H1 (cell line): ENCODE results near the gene FHIT. TPM values are rescaled to one million over a fixed set of nuclear protein-coding genes. Genes with fewer than 3 reads are reported as not detected.

Experiments used
- CTCF ChIA-PET: fragments of 300-600 bp; sonication (Branson Sonifier 250); formaldehyde crosslinking; loops from one replicate; lab custom pipeline; 2021; ENCODE audit not compliant: partially characterized antibody; lab: Charles Lee
- POLR2A ChIA-PET: fragments of 300-600 bp; sonication (Branson Sonifier 250); formaldehyde crosslinking; loops from one replicate; lab custom pipeline; 2021; ENCODE audit warnings: inconsistent platforms; ENCODE audit not compliant: partially characterized antibody; lab: Charles Lee
- DNase-seq, 2 experiments: peaks; one replicate each; pipeline versions ENCODE4 v3.0.0 to v3.0.0-alpha.2; 2010 to 2022; ENCODE audit warnings: low spot score in 2 of 2, low read depth in 1 of 2, mixed read lengths in 1 of 2
- FAIRE-seq: peaks from 2 replicates; lab custom pipeline; 2011; peaks lifted over from hg19 to GRCh38; lab: Jason Lieb, UNC
- H2AFZ ChIP-seq: 2 replicates; pipeline ENCODE4 v1.8.1; 2012; ENCODE audit warnings: low read length, inconsistent platforms
- H2AK5ac ChIP-seq: 2 replicates; pipeline ENCODE4 v1.6.1; 2013; ENCODE audit warnings: low read depth, low read length
- H2BK120ac ChIP-seq: replicated peaks from 2 replicates; pipeline ENCODE3; 2013; ENCODE audit warnings: low read depth, low read length, inconsistent platforms
- H2BK12ac ChIP-seq: 2 replicates; pipeline ENCODE4 v1.6.1; 2013; ENCODE audit warnings: low read depth, low read length
- H2BK15ac ChIP-seq: 2 replicates; pipeline ENCODE4 v1.6.1; 2013; ENCODE audit warnings: low read length
- H2BK20ac ChIP-seq: 2 replicates; pipeline ENCODE4 v1.6.1; 2013; ENCODE audit warnings: low read length
- H2BK5ac ChIP-seq: 2 replicates; pipeline ENCODE4 v1.6.1; 2013; ENCODE audit warnings: low read depth, low read length
- H3K14ac ChIP-seq: 2 replicates; pipeline ENCODE4 v1.6.1; 2013; ENCODE audit warnings: inconsistent platforms; ENCODE audit not compliant: insufficient read length
- H3K18ac ChIP-seq: 2 replicates; pipeline ENCODE4 v1.6.1; 2013; ENCODE audit warnings: low read length; ENCODE audit errors: extremely low read depth
- H3K23ac ChIP-seq: 2 replicates; pipeline ENCODE4 v1.6.1; 2013; ENCODE audit warnings: inconsistent platforms; ENCODE audit not compliant: insufficient read length
- H3K23me2 ChIP-seq: 2 replicates; pipeline ENCODE4 v1.6.1; 2013; ENCODE audit warnings: low read depth, low read length
- H3K27ac ChIP-seq: 2 replicates; pipeline ENCODE4 v1.6.1; 2011; ENCODE audit warnings: low read depth, low read length, inconsistent platforms
- H3K27me3 ChIP-seq, 4 experiments: replicated peaks in 1 of 4; 1 replicate in 1 of 4; 2 replicates in 3 of 4; pipeline versions ENCODE4 v1.6.1 to v1.8.1; 2011 to 2013; ENCODE audit warnings: low read length in 3 of 4, mild to moderate bottlenecking in 3 of 4, inconsistent platforms in 2 of 4, mixed read lengths in 2 of 4, moderate library complexity in 1 of 4; ENCODE audit not compliant: control insufficient read depth in 3 of 4, insufficient read depth in 3 of 4; ENCODE audit errors: extremely low read depth in 1 of 4
- H3K36me3 ChIP-seq, 4 experiments: 2 replicates each; pipeline versions ENCODE4 v1.6.1 to v1.8.1; 2011 to 2013; ENCODE audit warnings: mild to moderate bottlenecking in 4 of 4, low read length in 3 of 4, moderate library complexity in 2 of 4, control low read depth in 1 of 4, inconsistent platforms in 1 of 4; ENCODE audit not compliant: insufficient read depth in 4 of 4, control insufficient read depth in 2 of 4
- H3K4ac ChIP-seq: replicated peaks from 2 replicates; pipeline ENCODE3; 2013; ENCODE audit warnings: low read length, low read depth, mixed read lengths, inconsistent platforms; ENCODE audit not compliant: insufficient read length
- H3K4me1 ChIP-seq, 4 experiments: replicated peaks in 1 of 4; 1 replicate in 1 of 4; 2 replicates in 3 of 4; pipeline versions ENCODE4 v1.6.1 to v1.8.1; 2011 to 2013; ENCODE audit warnings: low read length in 3 of 4, inconsistent platforms in 2 of 4, mixed read lengths in 1 of 4; ENCODE audit not compliant: insufficient read depth in 4 of 4, control insufficient read depth in 3 of 4
- H3K4me2 ChIP-seq, 2 experiments: 2 replicates each; pipeline versions ENCODE4 v1.6.1 to v1.8.1; 2011 to 2013; ENCODE audit warnings: low read depth in 2 of 2, low read length in 2 of 2, control low read depth in 1 of 2, inconsistent platforms in 1 of 2, mild to moderate bottlenecking in 1 of 2; ENCODE audit not compliant: insufficient read depth in 1 of 2
- H3K4me3 ChIP-seq, 4 experiments: fragments of 200-600, 300-600 bp in 1 of 4; sonication (generic), shearing (Covaris generic), sonication (Bioruptor Twin) in 1 of 4; 2 replicates each; pipeline versions ENCODE4 v1.5.1 to v1.8.1; 2011 to 2016; ENCODE audit warnings: low read length in 4 of 4, low read depth in 3 of 4, control low read depth in 2 of 4, inconsistent platforms in 2 of 4, mild to moderate bottlenecking in 2 of 4, mixed read lengths in 1 of 4, moderate library complexity in 1 of 4; ENCODE audit not compliant: insufficient read depth in 2 of 4; ENCODE audit errors: extremely low read depth in 1 of 4
- H3K56ac ChIP-seq: replicated peaks from 2 replicates; pipeline ENCODE3; 2013; ENCODE audit warnings: low read depth, mild to moderate bottlenecking, mixed read lengths, low read length, inconsistent platforms; ENCODE audit not compliant: insufficient read length
- H3K79me1 ChIP-seq: 2 replicates; pipeline ENCODE4 v1.6.1; 2013; ENCODE audit warnings: low read depth, low read length, control low read depth
- H3K79me2 ChIP-seq, 2 experiments: 2 replicates each; pipeline versions ENCODE4 v1.6.1 to v1.8.1; 2012 to 2013; ENCODE audit warnings: low read length in 2 of 2, mild to moderate bottlenecking in 2 of 2, inconsistent platforms in 1 of 2; ENCODE audit not compliant: insufficient read depth in 2 of 2, control insufficient read depth in 1 of 2
- H3K9ac ChIP-seq, 4 experiments: replicated peaks in 1 of 4; 1 replicate in 1 of 4; 2 replicates in 3 of 4; pipeline versions ENCODE4 v1.6.1 to v1.8.1; 2011 to 2013; ENCODE audit warnings: low read depth in 3 of 4, low read length in 3 of 4, control low read depth in 2 of 4, mild to moderate bottlenecking in 2 of 4, moderate library complexity in 2 of 4, inconsistent platforms in 1 of 4; ENCODE audit errors: extremely low read depth in 1 of 4
- H3K9me3 ChIP-seq, 2 experiments: 2 replicates each; pipeline versions ENCODE4 v1.6.1 to v1.8.1; 2012 to 2013; ENCODE audit warnings: mild to moderate bottlenecking in 2 of 2, moderate library complexity in 2 of 2, control low read depth in 1 of 2, inconsistent platforms in 1 of 2, low read depth in 1 of 2, low read length in 1 of 2, mixed read lengths in 1 of 2; ENCODE audit not compliant: insufficient read depth in 2 of 2
- H4K20me1 ChIP-seq, 2 experiments: replicated peaks in 1 of 2; 2 replicates each; pipeline versions ENCODE3 to v1.8.1; 2011 to 2013; ENCODE audit warnings: inconsistent platforms in 2 of 2, low read length in 2 of 2, mild to moderate bottlenecking in 1 of 2; ENCODE audit not compliant: insufficient read depth in 2 of 2, control insufficient read depth in 1 of 2
- H4K5ac ChIP-seq: 2 replicates; pipeline ENCODE4 v1.6.1; 2013; ENCODE audit warnings: low read length, low read depth, mixed read lengths, inconsistent platforms; ENCODE audit not compliant: insufficient read length
- H4K8ac ChIP-seq: 2 replicates; pipeline ENCODE4 v1.8.0; 2013; ENCODE audit warnings: mild to moderate bottlenecking, moderate library complexity, low read length, inconsistent platforms; ENCODE audit not compliant: insufficient read depth; ENCODE audit errors: extremely low read depth
- H4K91ac ChIP-seq: replicated peaks from 2 replicates; pipeline ENCODE3; 2013; ENCODE audit warnings: low read length, mixed read lengths, inconsistent platforms; ENCODE audit not compliant: insufficient read length
- RFX5 ChIP-seq: IDR thresholded peaks from 2 replicates; pipeline ENCODE4 v1.6.1; 2011; ENCODE audit warnings: low read depth, low read length, improper control_type of control experiment, borderline replicate concordance
- SAP30 ChIP-seq: fragments of 300-600 bp; sonication (generic); IDR thresholded peaks from 2 replicates; pipeline ENCODE4 v1.7.1; 2012; ENCODE audit warnings: low read length, moderate library complexity, mild to moderate bottlenecking, inconsistent platforms; ENCODE audit not compliant: insufficient read depth, insufficient replicate concordance
- SP2 ChIP-seq: IDR thresholded peaks from 2 replicates; pipeline ENCODE4 v1.6.1; 2012; ENCODE audit warnings: mild to moderate bottlenecking, low read length, inconsistent platforms
- SP4 ChIP-seq: IDR thresholded peaks from 2 replicates; pipeline ENCODE4 v1.6.1; 2012; ENCODE audit warnings: low read length, inconsistent platforms
- TAF1 ChIP-seq: IDR thresholded peaks from 2 replicates; pipeline ENCODE4 v1.6.1; 2011; ENCODE audit warnings: mild to moderate bottlenecking, low read depth, low read length
- WGBS, 2 experiments: shearing (Covaris generic) in 1 of 2; methylation state at CpG; one replicate each; pipeline versions ENCODE4 v1.1.6 to v1.1.7; 2013 to 2015; ENCODE audit warnings: low lambda C conversion rate in 2 of 2, mixed read lengths in 2 of 2, inconsistent platforms in 1 of 2, low coverage in 1 of 2, missing lambda C conversion rate in 1 of 2; ENCODE audit not compliant: insufficient replicate concordance in 2 of 2, insufficient coverage in 1 of 2, insufficient read length in 1 of 2; ENCODE audit errors: extremely low coverage in 1 of 2, missing lambda C conversion rate in 1 of 2; 5-methylcytosine and 5-hydroxymethylcytosine counted together
- polyA plus RNA-seq, 7 experiments: library from polyadenylated mRNA; depleted of rRNA in 3 of 7; stranded (reverse) in 5 of 7; unstranded in 2 of 7; fragments of >200 nt in 5 of 7; fragments of 200-250 nt in 2 of 7; gene quantifications; 1 replicate in 5 of 7; 2 replicates in 1 of 7; 4 replicates in 1 of 7; pipeline versions ENCODE4 v1.2.1 to v1.2.3, GENCODE V29; 2011 to 2013; ENCODE audit warnings: missing spikeins in 2 of 7, mixed read lengths in 2 of 7
- total RNA-seq: library from RNA; stranded (reverse); fragmentation: NEBNext Ultra II Directional; extraction: Animal tissue kit (Norgen Biotek cat#: 25700); gene quantifications from 2 replicates; pipeline ENCODE4 v1.2.1, GENCODE V29; 2021

FHIT gene
- total and polyA plus RNA-seq, 2 of the 8 experiments (the other 6 are each of a cell fraction or from before 2014, with no cell fraction given) = 1.2 to 3.2 TPM

DNA sequence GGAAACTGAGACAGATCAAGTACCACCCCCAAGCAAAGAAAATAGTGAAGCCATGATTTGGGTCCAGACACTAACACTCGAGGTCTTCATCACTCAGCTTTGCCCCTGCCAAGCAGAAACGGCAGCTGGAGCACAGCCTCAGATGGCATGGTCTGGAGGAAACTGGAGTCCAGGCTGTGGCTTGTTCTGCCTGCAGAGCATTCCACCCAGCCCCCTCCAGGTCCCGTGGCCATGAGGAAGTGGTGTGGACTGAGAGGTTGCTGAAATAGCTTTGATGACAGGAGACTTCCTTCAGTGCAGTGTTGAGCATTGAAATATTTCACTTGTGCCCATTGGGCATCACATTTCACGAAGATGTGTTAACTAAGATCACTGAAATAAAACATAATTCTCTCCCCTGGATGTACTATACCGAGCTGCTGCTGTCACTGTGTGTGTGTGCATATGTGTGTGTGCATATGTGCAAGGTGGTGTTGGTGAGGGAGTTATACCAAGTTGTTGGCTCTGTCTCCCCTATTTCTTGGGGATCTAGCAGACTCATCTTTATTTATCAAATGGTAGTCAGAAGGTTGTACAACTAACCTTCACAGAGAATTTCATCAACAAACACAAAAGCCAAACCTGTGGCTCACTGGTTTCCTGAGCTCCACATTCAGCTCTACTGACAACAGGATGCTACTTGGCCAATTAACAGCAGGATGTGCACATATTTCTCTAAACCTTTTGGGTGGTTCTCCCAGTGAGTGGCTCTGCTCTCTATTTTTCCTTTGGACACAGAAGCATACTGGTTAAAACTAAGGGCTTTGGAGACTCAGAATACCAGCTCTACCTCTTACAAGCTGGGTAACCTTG is 1541.3 kb downstream of the FHIT start:
- no peaks in the 10 kb centered on the region for H3K79me1 ChIP-seq
- no peaks in the 10 kb centered on the region for H4K20me1 ChIP-seq
- H4K91ac ChIP-seq = no peak overlapping the region
- H2BK5ac ChIP-seq = no peak overlapping the region
- H2BK20ac ChIP-seq = no peak overlapping the region
- H3K4me2 ChIP-seq = no peak overlapping the region
- H3K23ac ChIP-seq = no peak overlapping the region
- FAIRE-seq = no peak
- H3K79me2 ChIP-seq = no peaks in the 10 kb centered on the region
- H2BK15ac ChIP-seq = no peak overlapping the region
- H2AK5ac ChIP-seq = no peak overlapping the region
- 0 out of 7 replicates have a peak, but pooled peaks cover 0 to 3% (median 0%) of the 10 kb centered on the region in 4 experiments for H3K27me3 ChIP-seq
- H3K9ac ChIP-seq = no peak overlapping the region
- no peak overlapping the region for H3K4ac ChIP-seq
- no peak overlapping the region for H4K5ac ChIP-seq
- H3K14ac ChIP-seq = no peak overlapping the region
- no peak overlapping the region for H3K4me3 ChIP-seq
- H3K56ac ChIP-seq = no peak overlapping the region
- CTCF ChIA-PET = interaction anchor here (0.6 to 1.3 kb wide), 2 partner anchors 134 to 628 kb away, joined by 3 read pairs; no protein-coding TSS in a partner anchor
- POLR2A ChIA-PET = no interaction called here
- no peaks in the 10 kb centered on the region for H3K36me3 ChIP-seq
- 94% methylated on average over 4 of the region's 5 CpGs; no CpG with 5 or more reads in 1 of the 2 experiments for WGBS, 2 experiments
- H4K8ac ChIP-seq = no peak overlapping the region
- DNase-seq = no peak
- TF ChIP-seq TAF1 (no peak), RFX5 (no peak), SAP30 (no peak), SP4 (no peak), SP2 (no peak)
- no peaks in the 10 kb centered on the region for H3K4me1 ChIP-seq
- no peak overlapping the region for H2BK120ac ChIP-seq
- H3K18ac ChIP-seq = no peak overlapping the region
- H3K23me2 ChIP-seq = no peaks in the 10 kb centered on the region
- no peak overlapping the region for H3K27ac ChIP-seq
- no peak overlapping the region for H2AFZ ChIP-seq
- 0 out of 4 replicates have a peak, but pooled peaks cover 0 to 3% of the 10 kb centered on the region in 2 experiments for H3K9me3 ChIP-seq
- H2BK12ac ChIP-seq = no peak overlapping the region
